Coronary artery (tissue), 2 donors: ENCODE data around the gene TMCC3.
"Not testable (repeated sequence)": the region's sequence is repeated elsewhere in the genome, so short reads cannot be mapped to it uniquely, and the experiment has no call there.

ENCODE experiments used
- DNase-seq: peaks from one replicate; pipeline ENCODE4 v3.0.0-alpha.2; 2017; ENCODE audit warnings: low spot score
- H3K27ac ChIP-seq, 2 donors: fragments of 200-600 bp; sonication (generic); one replicate each; pipeline ENCODE4 v1.5.1; 2016 to 2019
- H3K4me3 ChIP-seq: fragments of 200-600 bp; sonication (generic); 2 replicates; pipeline ENCODE4 v1.5.1; 2016; ENCODE audit warnings: mild to moderate bottlenecking, moderate library complexity
- CTCF ChIP-seq: fragments of 200-600 bp; sonication (generic); IDR thresholded peaks from one replicate; pipeline ENCODE4 v1.5.1; 2019; ENCODE audit warnings: antibody characterized with exemption

TMCC3 gene

GRCh38 chr12:94602024-94602423, 48.3 kb downstream of the TMCC3 start:
- H3K4me3 ChIP-seq: no peak overlapping the region
- TF ChIP-seq CTCF: no peak
- no peak for DNase-seq
- H3K27ac ChIP-seq: no peak overlapping the region

- H3K27ac ChIP-seq, DNase-seq, H3K4me3 ChIP-seq: not testable (repeated sequence)
Observed at GRCh38 chr12:94601307-94601706, 49.0 kb downstream of the TMCC3 start.

GRCh38 chr12:94599189-94599588, 51.2 kb downstream of the TMCC3 start:
- DNase-seq: no peak
- H3K27ac ChIP-seq: no peak overlapping the region
- TF ChIP-seq CTCF: no peak
- H3K4me3 ChIP-seq: no peak overlapping the region

GRCh38 chr12:94597268-94597667, 53.1 kb downstream of the TMCC3 start:
- H3K27ac ChIP-seq: no peak overlapping the region
- H3K4me3 ChIP-seq: no peak overlapping the region
- no peak for DNase-seq
- no peak for TF ChIP-seq CTCF

GRCh38 chr12:94596596-94596995, 53.8 kb downstream of the TMCC3 start:
- TF ChIP-seq CTCF: no peak
- H3K27ac ChIP-seq: no peak overlapping the region
- DNase-seq: no peak
- no peak overlapping the region for H3K4me3 ChIP-seq

- no peak overlapping the region for H3K27ac ChIP-seq
Observed at GRCh38 chr12:94595152-94595551, 55.2 kb downstream of the TMCC3 start.

GRCh38 chr12:94594443-94594825, 55.9 kb downstream of the TMCC3 start:
- DNase-seq: peak; percentile 61
- H3K4me3 ChIP-seq: no peak overlapping the region
- no peak for TF ChIP-seq CTCF
- peak overlapping the region in 1 of 2 donors; percentile 19 for H3K27ac ChIP-seq

More at GRCh38 chr12:94595152-94595551, 55.2 kb downstream of the TMCC3 start:
- no peak for TF ChIP-seq CTCF
- no peak overlapping the region for H3K4me3 ChIP-seq
- DNase-seq: no peak

- no peak for TF ChIP-seq CTCF
- H3K27ac ChIP-seq: peak overlapping the region in 1 of 2 donors; percentile 19
- DNase-seq: no peak
Observed at GRCh38 chr12:94593822-94594442, 56.4 kb downstream of the TMCC3 start.

GRCh38 chr12:94592723-94593122, 57.6 kb downstream of the TMCC3 start:
- not testable (repeated sequence) for H3K27ac ChIP-seq, H3K4me3 ChIP-seq, DNase-seq

More at GRCh38 chr12:94593822-94594442, 56.4 kb downstream of the TMCC3 start:
- H3K4me3 ChIP-seq: no peak overlapping the region
